HepG2 (cell line): ENCODE measurements around the gene ARL17A. TPM values are rescaled to one million over a fixed set of nuclear protein-coding genes. Genes with fewer than 3 reads are reported as not detected.
A peak's percentile ranks its signal among the peaks of the same experiment; 100 is the strongest.
"Not testable (repeated sequence)": the region's sequence is repeated elsewhere in the genome, so short reads cannot be mapped to it uniquely, and the experiment has no call there.

Experiments used
- ATAC-seq: fragments of 200-7000 bp; cut with Tn5 transposase; 3 replicates; pipeline ENCODE4 v1.9.1; 2020; ENCODE audit warnings: mild to moderate bottlenecking, moderate library complexity
- BruUV-seq: library from RNA; stranded (reverse); fragments of 400-500 nt; replicated peaks from 2 replicates; lab custom pipeline; 2021; lab: Mats Ljungman, UMichigan
- CTCF ChIA-PET: fragments of 300-600 bp; formaldehyde crosslinking; extraction: SDS; loops from one replicate; lab custom pipeline; 2021; ENCODE audit warnings: low total read pairs, inconsistent platforms, low intra/inter-chr PET ratio; lab: Yijun Ruan, JAX
- POLR2A ChIA-PET: fragments of 350-600 bp; sonication (Branson Sonifier 250); formaldehyde crosslinking; loops from one replicate; lab custom pipeline; 2020; ENCODE audit warnings: antibody characterized with exemption, inconsistent platforms; lab: Yijun Ruan, JAX
- DNase-seq: peaks from one replicate; pipeline ENCODE4 v3.0.0-alpha.2; 2015; ENCODE audit warnings: low spot score
- FAIRE-seq: peaks from 3 replicates; lab custom pipeline; 2011; peaks lifted over from hg19 to GRCh38; lab: Jason Lieb, UNC
- H2AFZ ChIP-seq: one replicate; pipeline ENCODE4 v1.6.1; 2011; ENCODE audit warnings: low read length, inconsistent platforms
- H3K27ac ChIP-seq: fragments of 300-600 bp; 3 replicates; pipeline ENCODE4 v1.8.0; 2011; ENCODE audit warnings: mixed run types, mild to moderate bottlenecking, mixed read lengths, low read length, inconsistent platforms; ENCODE audit not compliant: insufficient read depth; ENCODE audit errors: extremely low read length
- H3K27me3 ChIP-seq, 2 experiments: fragments of 200-600 bp in 1 of 2; 2 replicates in 1 of 2; 3 replicates in 1 of 2; pipeline versions ENCODE4 v1.6.0 to v1.8.0; 2011; ENCODE audit warnings: low read length in 2 of 2, mild to moderate bottlenecking in 2 of 2, moderate library complexity in 2 of 2, inconsistent platforms in 1 of 2; ENCODE audit not compliant: insufficient read depth in 2 of 2, control insufficient read depth in 1 of 2
- H3K36me3 ChIP-seq, 2 experiments: fragments of 200-600 bp in 1 of 2; replicated peaks in 1 of 2; 2 replicates in 1 of 2; 3 replicates in 1 of 2; pipeline versions ENCODE4 v1.5.1 to v1.8.0; 2011; ENCODE audit warnings: low read length in 2 of 2, inconsistent platforms in 1 of 2; ENCODE audit not compliant: insufficient read depth in 2 of 2, control insufficient read depth in 1 of 2
- H3K4me1 ChIP-seq: 2 replicates; pipeline ENCODE4 v1.5.1; 2012; ENCODE audit warnings: low read length, inconsistent platforms; ENCODE audit not compliant: insufficient read depth
- H3K4me2 ChIP-seq: 2 replicates; pipeline ENCODE4 v1.6.0; 2011; ENCODE audit warnings: low read depth, low read length, inconsistent platforms
- H3K4me3 ChIP-seq, 3 experiments: fragments of 200-600 bp in 1 of 3; sonication (generic), shearing (Covaris generic) in 1 of 3; replicated peaks in 1 of 3; 2 replicates each; pipeline ENCODE4 v1.5.1; 2011 to 2016; ENCODE audit warnings: low read length in 3 of 3, inconsistent platforms in 2 of 3, low read depth in 2 of 3, mild to moderate bottlenecking in 2 of 3, control low read depth in 1 of 3, mixed read lengths in 1 of 3; ENCODE audit not compliant: insufficient read depth in 1 of 3
- H3K79me2 ChIP-seq: one replicate; pipeline ENCODE4 v1.6.1; 2011; ENCODE audit warnings: low read length, inconsistent platforms; ENCODE audit not compliant: insufficient read depth
- H3K9ac ChIP-seq: 2 replicates; pipeline ENCODE4 v1.6.0; 2011; ENCODE audit warnings: mild to moderate bottlenecking, low read depth, low read length, inconsistent platforms; ENCODE audit not compliant: insufficient read depth
- H3K9me3 ChIP-seq: 2 replicates; pipeline ENCODE4 v1.5.1; 2012; ENCODE audit warnings: mild to moderate bottlenecking, low read length
- H4K20me1 ChIP-seq: 2 replicates; pipeline ENCODE4 v1.6.0; 2011; ENCODE audit warnings: inconsistent platforms, mild to moderate bottlenecking, low read length, moderate library complexity; ENCODE audit not compliant: insufficient read depth
- ZNF232 ChIP-seq: sonication (generic); formaldehyde crosslinking; IDR thresholded peaks from 2 replicates; pipeline ENCODE4 v1.4.0; 2020; ENCODE audit warnings: missing genetic modification reagents, borderline replicate concordance
- WGBS: methylation state at CpG from one replicate; pipeline ENCODE4 v1.1.6; 2017; ENCODE audit warnings: low lambda C conversion rate; 5-methylcytosine and 5-hydroxymethylcytosine counted together
- in situ Hi-C: cut with HindIII; loops from 2 replicates; pipeline ENCODE4 v1.10.0; 2017; ENCODE audit warnings: low pct_unique_long_range_greater_than_20kb; ENCODE audit not compliant: extremely low pct_ligation_motif_present
- intact Hi-C: fragments of 100-400 bp; cut with micrococcal nuclease; formaldehyde crosslinking; loops from one replicate; pipeline ENCODE4 v1.10.0; 2022; ENCODE audit not compliant: unreplicated experiment
- polyA plus RNA-seq, 8 experiments: library from polyadenylated mRNA; depleted of rRNA in 3 of 8; stranded (reverse) in 7 of 8; unstranded in 1 of 8; fragments of >200 nt; fragmentation: Illumina TruSeq in 4 of 8; extraction: Trizol in 4 of 8; gene quantifications; 2 replicates each; pipeline versions ENCODE4 v1.2.1 to v1.2.3, GENCODE V29; 2011 to 2016; ENCODE audit warnings: low read depth in 4 of 8, missing spikeins in 1 of 8, mixed read lengths in 1 of 8; ENCODE audit not compliant: insufficient read depth in 1 of 8
- total RNA-seq, 5 experiments: library from RNA; depleted of rRNA; stranded (reverse); fragments of >200 nt; fragmentation: Illumina TruSeq; extraction: Trizol; gene quantifications; 2 replicates each; pipeline ENCODE4 v1.2.3, GENCODE V29; 2016; ENCODE audit warnings: low read depth in 1 of 5

The ARL17A gene
- total and polyA plus RNA-seq, 2 of the 13 experiments (the other 11 are each of a cell fraction or from before 2014, with no cell fraction given) = 18.8 to 19.4 TPM

GRCh38 chr17:46580082-46580481 lies 591 bp upstream of the ARL17A start:
- H3K79me2 ChIP-seq, in situ Hi-C loops, H3K4me1 ChIP-seq, H3K9me3 ChIP-seq, DNase-seq, ATAC-seq, FAIRE-seq, H3K36me3 ChIP-seq, CTCF ChIA-PET, H3K27me3 ChIP-seq, H3K4me2 ChIP-seq, intact Hi-C loops, H2AFZ ChIP-seq, H3K4me3 ChIP-seq, POLR2A ChIA-PET, H4K20me1 ChIP-seq: not testable (repeated sequence)
- H3K9ac ChIP-seq = 0 out of 2 replicates have a peak overlapping the region, but pooled peaks have one; percentile 32
- BruUV-seq = TSS peak; percentile 93
- TF ChIP-seq ZNF232 (CRISPR knock-in tag) = peak; percentile 74; the same call in 1 of the 2 replicates
- 41% methylated on average over 9 of the region's 18 CpGs for WGBS
- peak overlapping the region; percentile 40 for H3K27ac ChIP-seq

DNA sequence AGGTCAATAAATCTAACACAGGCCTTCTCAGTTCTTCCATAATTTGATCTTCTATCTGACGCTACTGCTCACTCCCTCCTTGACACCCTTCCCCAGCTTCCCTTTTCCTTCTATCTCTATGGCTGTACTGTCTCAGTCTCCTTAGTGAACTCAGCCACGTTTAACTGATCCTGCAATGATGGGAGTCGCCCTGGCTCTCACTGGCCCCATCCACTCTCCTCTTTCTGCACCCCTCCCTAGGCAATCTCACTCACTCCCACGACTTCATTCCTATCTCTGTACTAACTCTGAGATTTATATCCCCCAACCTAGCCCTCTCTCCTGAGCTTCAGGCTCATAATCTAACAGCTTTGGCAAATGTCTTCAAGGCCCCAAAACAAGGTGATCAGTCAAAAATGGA lies 7.7 kb downstream of the ARL17A start:
- H3K4me1 ChIP-seq, intact Hi-C loops, H3K27me3 ChIP-seq, ATAC-seq, H3K4me3 ChIP-seq, CTCF ChIA-PET, H3K36me3 ChIP-seq, BruUV-seq, H3K79me2 ChIP-seq, H3K27ac ChIP-seq, H4K20me1 ChIP-seq, FAIRE-seq, H3K9me3 ChIP-seq, H2AFZ ChIP-seq, in situ Hi-C loops, H3K9ac ChIP-seq, POLR2A ChIA-PET, DNase-seq, H3K4me2 ChIP-seq: not testable (repeated sequence)
- no CpG with 5 or more reads among the region's 4 CpGs for WGBS

- in situ Hi-C loops = not testable (repeated sequence)
- WGBS = no CpG with 5 or more reads among the region's 1 CpG
Observed at GRCh38 chr17:46566980-46567379, 12.5 kb downstream of the ARL17A start.

DNA sequence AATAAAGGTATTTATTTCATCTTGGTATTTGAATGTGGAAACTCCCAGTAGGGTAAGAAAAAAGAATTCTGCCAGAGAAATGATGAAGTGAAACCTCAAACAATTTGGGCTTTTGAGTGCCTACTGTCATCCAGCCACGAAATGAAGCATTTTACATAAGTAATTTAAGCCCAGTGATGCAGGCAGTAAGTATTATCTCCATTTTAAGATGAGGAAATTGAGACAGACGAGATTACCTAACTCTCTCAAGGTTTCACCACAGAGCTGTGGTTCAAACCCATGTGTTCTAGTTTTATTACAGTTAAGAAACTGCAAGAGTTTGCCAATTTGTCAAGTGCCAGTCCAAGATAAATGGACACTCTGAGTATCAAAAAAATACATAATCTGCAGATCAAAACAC lies 13.2 kb downstream of the ARL17A start:
- H2AFZ ChIP-seq, H3K4me1 ChIP-seq, H3K9me3 ChIP-seq, POLR2A ChIA-PET, FAIRE-seq, H3K4me2 ChIP-seq, H3K27me3 ChIP-seq, H3K79me2 ChIP-seq, H3K36me3 ChIP-seq, H3K27ac ChIP-seq, intact Hi-C loops, H4K20me1 ChIP-seq, H3K9ac ChIP-seq, CTCF ChIA-PET, H3K4me3 ChIP-seq, DNase-seq, in situ Hi-C loops, ATAC-seq: not testable (repeated sequence)
- BruUV-seq = TSS peak; percentile 45
- WGBS = no CpG with 5 or more reads among the region's 2 CpGs

More at GRCh38 chr17:46566980-46567379, 12.5 kb downstream of the ARL17A start:
- BruUV-seq, POLR2A ChIA-PET, H3K79me2 ChIP-seq, H3K36me3 ChIP-seq, H3K9me3 ChIP-seq, CTCF ChIA-PET, DNase-seq, ATAC-seq, H4K20me1 ChIP-seq, FAIRE-seq, H2AFZ ChIP-seq, H3K9ac ChIP-seq, H3K4me3 ChIP-seq, H3K4me1 ChIP-seq, H3K27me3 ChIP-seq, H3K4me2 ChIP-seq, intact Hi-C loops, H3K27ac ChIP-seq: not testable (repeated sequence)
